ENCODE data around the gene GAGE13.
"Not testable (repeated sequence)": the region's sequence is repeated elsewhere in the genome, so short reads cannot be mapped to it uniquely, and the experiment has no call there.

GAGE13 gene

DNA sequence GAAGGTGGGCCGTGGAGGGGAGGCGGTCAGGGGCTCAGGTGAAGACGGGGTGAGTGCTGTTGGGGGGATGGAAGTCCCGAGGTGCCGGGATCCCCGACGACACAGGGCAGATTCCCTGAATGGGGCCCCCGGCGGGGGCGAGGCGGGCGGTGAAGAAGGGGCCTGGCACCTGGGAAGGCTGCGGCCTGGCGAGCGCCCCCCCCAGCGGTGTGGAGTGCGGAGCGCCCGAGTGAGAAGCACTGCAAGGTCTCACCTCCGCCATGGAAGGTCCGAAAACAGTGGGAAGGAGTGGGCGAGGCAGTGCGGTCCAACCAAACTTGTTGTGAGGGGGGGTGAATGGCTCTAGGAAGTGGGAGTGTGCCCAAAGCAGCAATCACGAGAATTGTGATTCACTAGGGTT is 10.1 kb downstream of the GAGE13 start:
- DNase-seq, result not testable (repeated sequence)

DNA sequence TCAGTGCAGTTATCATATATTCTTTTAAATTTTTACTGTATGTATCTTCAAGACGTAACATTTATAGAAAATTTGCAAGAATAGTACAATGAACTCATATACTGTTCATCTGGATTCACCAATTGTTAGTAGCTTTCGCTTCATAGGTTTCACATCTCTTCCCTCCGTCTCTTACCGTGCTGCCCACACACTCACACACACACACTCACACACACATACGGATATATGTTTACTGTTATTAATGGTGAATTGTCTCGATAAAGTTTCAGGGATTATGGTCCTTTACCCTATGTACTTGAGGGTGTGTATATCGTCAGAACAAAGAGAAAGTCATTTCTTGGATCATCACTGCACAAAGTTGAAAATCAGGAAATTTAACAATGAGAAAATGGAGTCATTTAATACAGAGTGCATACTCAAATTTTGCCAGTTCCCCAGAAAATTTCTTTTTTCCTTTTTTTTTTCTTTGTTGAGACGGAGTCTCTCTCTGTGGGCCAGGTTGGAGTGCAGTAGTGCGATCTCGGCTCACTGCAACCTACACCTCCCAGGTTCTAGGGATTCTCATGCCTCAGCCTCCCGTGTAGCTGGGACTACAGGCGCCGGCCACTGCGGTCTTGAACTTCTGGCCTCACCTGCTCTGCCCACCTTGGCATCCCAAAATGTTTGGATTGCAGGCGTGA is 13.3 kb downstream of the GAGE13 start:
- DNase-seq, result not testable (repeated sequence)

DNA sequence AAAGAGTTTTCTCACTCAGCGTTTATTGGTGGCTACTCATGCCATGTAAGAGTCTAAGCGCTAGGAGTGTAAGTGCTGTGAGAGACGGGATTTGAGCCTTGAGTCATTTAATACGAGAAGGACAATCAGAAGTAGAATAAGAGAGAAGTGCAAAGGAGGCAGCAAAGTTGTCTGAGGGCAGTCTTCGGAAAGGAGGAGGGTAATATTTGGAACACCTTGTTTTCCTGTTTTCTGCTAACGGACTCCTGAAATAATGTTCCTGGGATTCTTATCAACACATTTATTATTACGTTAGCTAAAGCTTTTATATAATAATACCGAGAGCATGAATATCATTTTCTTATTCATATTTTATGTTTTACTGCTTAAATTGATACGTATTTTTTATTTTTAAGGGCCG is 14.0 kb downstream of the GAGE13 start:
- DNase-seq, result not testable (repeated sequence)

DNA sequence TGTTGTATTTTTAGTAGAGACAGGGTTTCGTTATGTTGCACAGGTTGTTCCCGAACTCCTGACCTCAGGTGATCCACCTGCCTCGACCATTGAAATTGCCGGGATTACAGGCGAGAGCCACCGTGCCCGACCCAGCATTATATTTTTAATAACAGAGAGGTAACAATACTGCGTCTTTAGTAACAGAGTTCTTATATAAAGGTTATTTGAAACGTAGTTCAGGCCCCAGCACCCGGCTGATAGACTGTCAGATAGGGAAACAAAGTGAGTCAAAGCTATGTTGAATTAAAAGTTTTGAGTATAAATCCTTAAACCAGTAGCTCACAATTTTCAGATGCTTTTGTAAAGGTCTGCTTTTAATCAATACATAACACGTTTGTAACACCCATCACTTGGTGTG is 14.8 kb downstream of the GAGE13 start:
- not testable (repeated sequence) for DNase-seq
